ENCODE results near the gene PHF14.

Gene PHF14

DNA sequence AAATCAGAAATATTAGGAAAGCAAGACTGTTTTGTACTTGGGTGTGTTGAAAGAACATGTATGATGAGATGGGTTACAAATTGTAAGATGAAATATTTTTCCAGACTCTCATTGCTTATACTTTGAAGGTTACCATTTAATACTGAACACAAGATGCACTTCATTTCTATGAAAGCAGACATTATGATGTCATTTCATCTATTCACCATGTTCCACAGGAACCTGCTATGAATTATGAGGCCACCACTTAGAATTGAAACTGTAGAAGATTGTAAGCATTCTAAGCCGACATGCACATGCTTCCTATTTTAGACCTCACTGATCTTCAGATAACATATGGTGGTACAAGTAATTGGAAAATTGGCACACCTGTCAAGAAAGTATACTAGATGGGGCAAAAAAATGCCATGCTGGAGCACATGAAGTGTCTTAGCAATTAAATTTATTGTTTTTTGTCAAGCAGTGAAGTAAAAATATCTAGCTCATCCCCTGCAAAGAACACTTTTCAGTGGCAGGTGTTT is 195.0 kb downstream of the PHF14 start:
- DNase-seq (ENCODE audit: extremely low spot score), result no peak
- TF ChIP-seq, protein P1, sequence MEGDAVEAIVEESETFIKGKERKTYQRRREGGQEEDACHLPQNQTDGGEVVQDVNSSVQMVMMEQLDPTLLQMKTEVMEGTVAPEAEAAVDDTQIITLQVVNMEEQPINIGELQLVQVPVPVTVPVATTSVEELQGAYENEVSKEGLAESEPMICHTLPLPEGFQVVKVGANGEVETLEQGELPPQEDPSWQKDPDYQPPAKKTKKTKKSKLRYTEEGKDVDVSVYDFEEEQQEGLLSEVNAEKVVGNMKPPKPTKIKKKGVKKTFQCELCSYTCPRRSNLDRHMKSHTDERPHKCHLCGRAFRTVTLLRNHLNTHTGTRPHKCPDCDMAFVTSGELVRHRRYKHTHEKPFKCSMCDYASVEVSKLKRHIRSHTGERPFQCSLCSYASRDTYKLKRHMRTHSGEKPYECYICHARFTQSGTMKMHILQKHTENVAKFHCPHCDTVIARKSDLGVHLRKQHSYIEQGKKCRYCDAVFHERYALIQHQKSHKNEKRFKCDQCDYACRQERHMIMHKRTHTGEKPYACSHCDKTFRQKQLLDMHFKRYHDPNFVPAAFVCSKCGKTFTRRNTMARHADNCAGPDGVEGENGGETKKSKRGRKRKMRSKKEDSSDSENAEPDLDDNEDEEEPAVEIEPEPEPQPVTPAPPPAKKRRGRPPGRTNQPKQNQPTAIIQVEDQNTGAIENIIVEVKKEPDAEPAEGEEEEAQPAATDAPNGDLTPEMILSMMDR (IDR thresholded peaks at IDR 0.05; ENCODE audit: control extremely low read depth, extremely low read depth, low read depth, missing control alignments), result no peak
- CTCF ChIA-PET, result no interaction called here
- POLR2A ChIA-PET, result no interaction called here

DNA sequence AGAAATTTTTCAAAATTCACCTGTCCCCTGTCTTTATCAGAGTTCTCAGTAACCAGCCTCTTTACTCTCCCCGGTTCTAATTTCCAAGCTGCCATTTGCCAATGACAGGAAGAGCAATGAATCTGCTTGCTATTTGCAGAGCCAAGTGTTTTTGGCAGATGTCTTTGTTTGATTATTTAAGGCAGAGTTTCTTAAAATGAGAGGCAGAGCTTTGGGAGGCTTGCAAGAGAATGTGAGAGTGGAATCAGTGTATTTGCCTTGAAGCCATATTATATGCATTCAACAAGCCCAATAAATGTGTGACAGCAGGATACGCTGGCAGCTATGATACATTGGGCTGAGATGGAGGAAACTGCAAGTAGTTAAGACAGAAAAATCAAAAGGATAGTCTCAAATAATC is 196.5 kb downstream of the PHF14 start:
- CTCF ChIA-PET, result no interaction called here
- TF ChIP-seq, protein P1 (IDR thresholded peaks at IDR 0.05; ENCODE audit: control extremely low read depth, extremely low read depth, low read depth, missing control alignments), result no peak

DNA sequence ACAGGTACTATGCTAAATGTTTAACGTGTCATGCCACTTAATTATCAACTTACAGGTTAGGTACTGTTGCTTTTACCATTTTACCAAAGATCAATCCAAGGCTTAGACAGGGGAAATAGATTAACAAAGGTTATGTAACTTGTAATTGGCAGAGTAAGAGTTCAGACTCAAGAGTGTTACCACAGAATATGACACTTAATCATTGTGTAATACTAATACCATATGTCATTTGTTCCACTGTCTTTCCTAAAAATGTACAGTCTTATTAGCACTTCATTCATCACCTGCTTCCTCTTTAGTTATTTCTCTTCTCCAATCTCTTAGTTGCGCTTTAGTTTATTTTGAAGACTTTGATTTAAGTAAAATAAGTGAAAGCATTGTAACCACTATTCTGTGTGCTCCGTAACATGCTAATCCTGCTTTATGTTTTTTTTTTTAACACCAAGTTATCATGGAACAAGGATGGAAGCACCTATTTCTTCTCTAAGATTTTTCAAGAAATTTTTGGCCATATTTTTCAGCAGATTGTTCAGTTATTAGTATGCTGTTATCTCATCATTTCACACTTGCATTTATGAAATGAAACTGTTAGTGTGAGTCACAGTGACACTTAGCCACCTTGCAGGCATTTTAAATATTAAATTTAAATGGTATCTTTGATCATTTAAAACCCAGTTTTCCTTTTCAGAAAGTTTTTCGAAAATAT is 197.3 kb downstream of the PHF14 start:
- DNase-seq (ENCODE audit: extremely low spot score), result no peak
- TF ChIP-seq, protein P1 (IDR thresholded peaks at IDR 0.05; ENCODE audit: control extremely low read depth, extremely low read depth, low read depth, missing control alignments), result no peak
- CTCF ChIA-PET, result no interaction called here
- POLR2A ChIA-PET, result no interaction called here

More for the DNA sequence above, 196.5 kb downstream of the PHF14 start:
- DNase-seq (ENCODE audit: extremely low spot score), result no peak
- POLR2A ChIA-PET, result no interaction called here

DNA sequence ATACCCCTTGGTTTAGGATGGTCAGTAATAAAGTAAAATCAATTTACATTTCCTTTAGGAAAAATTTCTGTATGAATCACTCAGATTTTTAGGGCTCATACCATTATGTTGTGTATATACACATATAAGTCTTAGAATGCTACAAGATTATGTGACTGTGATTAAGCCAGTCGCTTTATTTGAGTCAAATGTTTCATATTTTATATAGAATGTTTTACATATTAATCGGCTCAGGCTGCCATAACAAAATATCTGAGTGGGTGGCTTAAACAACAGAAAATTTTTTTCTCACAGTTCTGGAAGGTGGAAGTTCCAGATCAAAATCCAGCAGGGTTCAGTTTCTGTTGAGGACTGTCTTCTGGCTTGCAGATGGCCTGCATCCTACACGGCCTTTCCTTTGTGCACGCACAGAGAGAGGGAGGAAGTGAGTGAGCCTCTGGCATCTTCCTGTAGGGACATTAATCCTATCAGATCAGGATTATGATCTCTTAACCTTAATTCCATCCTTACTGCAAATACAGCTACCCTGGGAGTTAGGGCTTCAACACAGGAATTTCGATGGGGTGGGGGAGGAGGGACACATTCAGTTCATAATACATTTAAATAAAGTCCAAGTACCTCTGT is 198.0 kb downstream of the PHF14 start:
- DNase-seq (ENCODE audit: extremely low spot score), result no peak

DNA sequence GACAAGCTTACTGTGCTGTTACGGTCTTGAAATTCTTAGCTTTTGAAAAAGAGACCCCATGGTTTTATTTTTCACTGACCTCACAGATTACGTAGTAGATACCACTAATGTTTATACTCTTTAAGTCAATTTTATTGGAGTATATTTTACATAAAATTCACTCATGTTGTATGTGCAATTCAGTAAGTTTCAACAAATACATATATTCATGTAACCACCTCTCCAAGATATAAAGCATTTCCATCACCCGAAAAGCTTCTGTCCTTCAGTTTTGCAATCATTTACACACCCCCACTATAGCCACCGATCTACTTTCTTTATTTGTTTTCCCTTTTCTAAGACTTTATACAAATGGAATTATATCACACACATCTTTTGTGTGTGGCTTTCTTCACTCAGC is 199.2 kb downstream of the PHF14 start:
- TF ChIP-seq, protein P1 (IDR thresholded peaks at IDR 0.05; ENCODE audit: control extremely low read depth, extremely low read depth, low read depth, missing control alignments), result no peak
- ChIA-PET CTCF (interaction anchor here (1.1 to 2.0 kb wide), 2 partner anchors 9 to 232 kb away, joined by 3 to 9 read pairs; no protein-coding TSS in a partner anchor), POLR2A (no interaction called here)

More for the DNA sequence above, 198.0 kb downstream of the PHF14 start:
- TF ChIP-seq, protein P1 (IDR thresholded peaks at IDR 0.05; ENCODE audit: control extremely low read depth, extremely low read depth, low read depth, missing control alignments), result no peak
- ChIA-PET POLR2A (no interaction called here), CTCF (interaction anchor here (1.1 to 2.0 kb wide), 2 partner anchors 10 to 231 kb away, joined by 3 to 9 read pairs; no protein-coding TSS in a partner anchor)

DNA sequence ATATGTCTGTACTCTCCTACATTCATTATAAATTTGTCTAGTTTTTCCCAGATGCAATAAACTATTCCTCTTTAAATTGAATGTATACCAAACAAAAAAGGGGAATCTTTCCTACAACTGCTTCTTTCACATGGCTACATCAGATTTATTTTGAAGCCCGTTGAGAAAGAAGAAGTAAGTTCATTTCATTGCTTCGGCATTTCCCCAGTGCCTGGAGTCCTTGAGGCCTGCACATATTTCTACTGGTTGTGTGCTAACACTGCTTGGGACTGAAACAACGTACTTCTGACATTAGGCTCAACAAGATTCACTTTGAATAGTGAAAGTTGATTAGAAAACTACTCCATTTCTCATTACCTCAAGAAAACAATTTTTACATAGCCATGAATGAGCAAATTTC is 201.7 kb downstream of the PHF14 start:
- DNase-seq (ENCODE audit: extremely low spot score), result no peak
- TF ChIP-seq, protein P1 (IDR thresholded peaks at IDR 0.05; ENCODE audit: control extremely low read depth, extremely low read depth, low read depth, missing control alignments), result no peak
- POLR2A ChIA-PET, result no interaction called here
- CTCF ChIA-PET, result no interaction called here

More for the DNA sequence above, 199.2 kb downstream of the PHF14 start:
- DNase-seq (ENCODE audit: extremely low spot score), result no peak

Measured in GM10248 (cell line).